Mucosa of stomach (tissue), 1 donor: Measurements from ENCODE around the gene PTPRA.
"Not testable (repeated sequence)": the region's sequence is repeated elsewhere in the genome, so short reads cannot be mapped to it uniquely, and the experiment has no call there.

Experiments
- H3K27me3 ChIP-seq: one replicate; pipeline ENCODE4 v1.7.0; 2013; ENCODE audit warnings: mild to moderate bottlenecking, low read length; ENCODE audit not compliant: control insufficient read depth, insufficient read depth
- H3K36me3 ChIP-seq: one replicate; pipeline ENCODE4 v1.7.0; 2013; ENCODE audit warnings: low read length; ENCODE audit not compliant: control insufficient read depth, insufficient read depth
- H3K4me1 ChIP-seq: one replicate; pipeline ENCODE4 v1.7.0; 2013; ENCODE audit warnings: mild to moderate bottlenecking, low read length; ENCODE audit not compliant: control insufficient read depth, insufficient read depth
- H3K4me3 ChIP-seq: one replicate; pipeline ENCODE4 v1.7.0; 2013; ENCODE audit warnings: low read length
- H3K9ac ChIP-seq: one replicate; pipeline ENCODE4 v1.7.0; 2013; ENCODE audit warnings: mild to moderate bottlenecking, low read length, moderate library complexity
- H3K9me3 ChIP-seq: one replicate; pipeline ENCODE4 v1.7.0; 2013; ENCODE audit warnings: mild to moderate bottlenecking, low read length, moderate library complexity; ENCODE audit not compliant: control insufficient read depth
- donor health status: Pancreatic carcinoma.

Gene PTPRA

GRCh38 chr20:3021327-3021726 lies 148.0 kb downstream of the PTPRA start:
- H3K9ac ChIP-seq = no peak overlapping the region
- peaks cover 17% of the 10 kb centered on the region for H3K36me3 ChIP-seq
- no peaks in the 10 kb centered on the region for H3K27me3 ChIP-seq
- no peak overlapping the region for H3K4me3 ChIP-seq
- H3K4me1 ChIP-seq = no peaks in the 10 kb centered on the region
- H3K9me3 ChIP-seq = no peaks in the 10 kb centered on the region

GRCh38 chr20:3021777-3022176 lies 148.5 kb downstream of the PTPRA start:
- Histone ChIP-seq H3K4me1 (no peaks in the 10 kb centered on the region), H3K9ac (no peak overlapping the region), H3K4me3 (no peak overlapping the region), H3K9me3 (no peaks in the 10 kb centered on the region), H3K27me3 (no peaks in the 10 kb centered on the region), H3K36me3 (peaks cover 20% of the 10 kb centered on the region)

- H3K4me1 ChIP-seq, H3K9ac ChIP-seq, H3K27me3 ChIP-seq, H3K4me3 ChIP-seq, H3K9me3 ChIP-seq: not testable (repeated sequence)
- peaks cover 19% of the 10 kb centered on the region for H3K36me3 ChIP-seq
Measured at GRCh38 chr20:3022559-3023490, 149.5 kb downstream of the PTPRA start.

GRCh38 chr20:3027987-3028386 lies 154.7 kb downstream of the PTPRA start:
- no peaks in the 10 kb centered on the region for H3K27me3 ChIP-seq
- no peak overlapping the region for H3K4me3 ChIP-seq
- H3K4me1 ChIP-seq = no peaks in the 10 kb centered on the region
- H3K9ac ChIP-seq = no peak overlapping the region
- peaks cover 11% of the 10 kb centered on the region for H3K36me3 ChIP-seq
- H3K9me3 ChIP-seq = no peaks in the 10 kb centered on the region

- Histone ChIP-seq H3K4me1 (no peaks in the 10 kb centered on the region), H3K36me3 (peaks cover 19% of the 10 kb centered on the region), H3K4me3 (no peak overlapping the region), H3K9ac (no peak overlapping the region), H3K27me3 (no peaks in the 10 kb centered on the region), H3K9me3 (no peaks in the 10 kb centered on the region)
Measured at GRCh38 chr20:3031524-3032147, 158.4 kb downstream of the PTPRA start.

- Histone ChIP-seq H3K4me3 (no peak overlapping the region), H3K36me3 (peaks cover 23% of the 10 kb centered on the region), H3K9ac (no peak overlapping the region), H3K27me3 (no peaks in the 10 kb centered on the region), H3K4me1 (no peaks in the 10 kb centered on the region), H3K9me3 (no peaks in the 10 kb centered on the region)
Measured at GRCh38 chr20:3032624-3033023, 159.3 kb downstream of the PTPRA start.

- Histone ChIP-seq H3K9ac (no peak overlapping the region), H3K9me3 (no peaks in the 10 kb centered on the region), H3K4me1 (peaks cover 5% of the 10 kb centered on the region), H3K36me3 (peaks cover 28% of the 10 kb centered on the region), H3K27me3 (no peaks in the 10 kb centered on the region), H3K4me3 (no peak overlapping the region)
Measured at GRCh38 chr20:3037654-3038053, 164.4 kb downstream of the PTPRA start.

GRCh38 chr20:3038454-3038853 lies 165.2 kb downstream of the PTPRA start:
- Histone ChIP-seq H3K9me3 (no peaks in the 10 kb centered on the region), H3K4me3 (no peak overlapping the region), H3K9ac (no peak overlapping the region)

GRCh38 chr20:3039426-3039825 lies 166.1 kb downstream of the PTPRA start:
- Histone ChIP-seq H3K4me1 (peaks cover 5% of the 10 kb centered on the region), H3K36me3 (peaks cover 28% of the 10 kb centered on the region), H3K27me3 (no peaks in the 10 kb centered on the region), H3K9ac (no peak overlapping the region), H3K9me3 (no peaks in the 10 kb centered on the region), H3K4me3 (no peak overlapping the region)

More at GRCh38 chr20:3038454-3038853, 165.2 kb downstream of the PTPRA start:
- Histone ChIP-seq H3K4me1 (peaks cover 5% of the 10 kb centered on the region), H3K36me3 (peaks cover 28% of the 10 kb centered on the region), H3K27me3 (no peaks in the 10 kb centered on the region)

GRCh38 chr20:3040086-3040485 lies 166.8 kb downstream of the PTPRA start:
- H3K9me3 ChIP-seq = no peaks in the 10 kb centered on the region
- no peak overlapping the region for H3K9ac ChIP-seq
- H3K4me3 ChIP-seq = no peak overlapping the region
- H3K36me3 ChIP-seq = peaks cover 28% of the 10 kb centered on the region
- H3K4me1 ChIP-seq = peaks cover 5% of the 10 kb centered on the region
- no peaks in the 10 kb centered on the region for H3K27me3 ChIP-seq

GRCh38 chr20:3041854-3042409 lies 168.7 kb downstream of the PTPRA start:
- H3K9ac ChIP-seq = peak overlapping the region; percentile 18
- H3K9me3 ChIP-seq = no peaks in the 10 kb centered on the region
- no peak overlapping the region for H3K4me3 ChIP-seq
- H3K4me1 ChIP-seq = peaks cover 9% of the 10 kb centered on the region
- H3K36me3 ChIP-seq = peaks cover 10% of the 10 kb centered on the region
- H3K27me3 ChIP-seq = no peaks in the 10 kb centered on the region

- Histone ChIP-seq H3K27me3 (no peaks in the 10 kb centered on the region), H3K9ac (no peak overlapping the region), H3K4me3 (no peak overlapping the region), H3K9me3 (no peaks in the 10 kb centered on the region), H3K36me3 (peaks cover 4% of the 10 kb centered on the region), H3K4me1 (peaks cover 14% of the 10 kb centered on the region)
Measured at GRCh38 chr20:3042625-3043024, 169.3 kb downstream of the PTPRA start.
